ENCODE data around the gene TRIM44.
A peak's percentile ranks its signal among the peaks of the same experiment; 100 is the strongest.
"Not testable (repeated sequence)": the region's sequence is repeated elsewhere in the genome, so short reads cannot be mapped to it uniquely, and the experiment has no call there.

The TRIM44 gene

GRCh38 chr11:35683728-35684339, 21.3 kb downstream of the TRIM44 start:
- Histone ChIP-seq H2AFZ (ENCODE audit: low read length, unreplicated experiment) (no peak overlapping the region), H3K4me1 (ENCODE audit: control insufficient read depth, insufficient read depth, low read length, unreplicated experiment) (peaks cover 32% of the 10 kb centered on the region), H3K27me3 (ENCODE audit: insufficient read depth, low read length) (no peaks in the 10 kb centered on the region), H3K4me3 (ENCODE audit: low read depth, low read length) (no peak overlapping the region), H3K79me2 (ENCODE audit: control insufficient read depth, insufficient read depth, low read length, unreplicated experiment) (peaks cover 64% of the 10 kb centered on the region), H3K36me3 (ENCODE audit: insufficient read depth, low read length) (0 out of 2 replicates have a peak, but pooled peaks cover 3% of the 10 kb centered on the region), H3K27ac (ENCODE audit: low read depth, low read length) (no peak overlapping the region)

- H3K36me3 ChIP-seq (ENCODE audit: insufficient read depth, low read length), result peaks cover 22% of the 10 kb centered on the region; the same call in 1 of the 2 replicates
- no peak overlapping the region for H3K4me3 ChIP-seq (ENCODE audit: low read depth, low read length)
- H3K79me2 ChIP-seq (ENCODE audit: control insufficient read depth, insufficient read depth, low read length, unreplicated experiment), result peaks cover 56% of the 10 kb centered on the region
- H3K27ac ChIP-seq (ENCODE audit: low read depth, low read length), result peak overlapping the region; percentile 41; the same call in 1 of the 2 replicates
- no peak overlapping the region for H2AFZ ChIP-seq (ENCODE audit: low read length, unreplicated experiment)
- peaks cover 23% of the 10 kb centered on the region for H3K4me1 ChIP-seq (ENCODE audit: control insufficient read depth, insufficient read depth, low read length, unreplicated experiment)
- no peaks in the 10 kb centered on the region for H3K27me3 ChIP-seq (ENCODE audit: insufficient read depth, low read length)
Measured at GRCh38 chr11:35688023-35688422, 25.4 kb downstream of the TRIM44 start.

DNA sequence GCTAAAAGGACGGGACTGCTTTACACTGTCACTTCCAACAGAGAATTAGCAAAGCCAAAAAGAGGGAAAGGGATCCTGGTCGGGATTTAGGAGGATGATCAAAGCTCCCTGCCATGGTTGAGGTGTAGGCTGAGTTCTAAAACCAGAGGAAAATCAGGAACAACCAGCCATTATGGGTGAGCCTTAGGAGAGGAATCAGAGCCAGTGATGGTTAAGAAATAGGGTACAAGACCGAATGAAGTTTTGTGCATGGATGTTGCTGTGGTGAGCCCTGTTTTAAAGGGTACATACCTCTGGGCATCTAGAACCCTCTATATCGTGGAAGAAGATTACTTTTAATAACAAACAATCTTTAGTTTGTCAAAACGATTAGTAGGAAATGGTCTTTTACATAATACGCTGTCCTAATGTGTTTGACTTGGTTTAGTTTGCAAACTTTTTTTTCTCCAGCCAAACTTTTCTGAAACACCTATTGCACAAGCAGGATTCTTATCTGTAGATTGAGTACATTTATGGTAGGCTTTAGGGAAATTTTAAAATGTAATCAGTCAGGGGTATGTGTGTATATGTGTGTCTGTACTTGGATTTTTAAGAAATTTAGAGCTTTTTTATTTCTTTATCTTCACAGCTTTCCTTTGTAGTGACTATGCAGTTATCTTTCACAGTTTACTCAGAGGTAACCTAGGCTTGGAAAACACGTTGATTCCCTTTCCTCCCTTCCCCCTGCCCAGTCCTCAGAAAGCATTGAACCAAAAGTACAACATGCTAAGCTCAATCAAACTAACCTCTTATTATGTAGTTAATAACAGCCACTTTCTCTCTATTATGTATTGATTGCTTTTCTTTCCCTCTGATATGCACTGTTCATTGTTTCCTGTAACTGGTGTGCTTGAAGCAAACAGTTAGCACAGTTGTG, 26.8 kb downstream of the TRIM44 start:
- H3K4me3 ChIP-seq (ENCODE audit: low read depth, low read length), result no peak overlapping the region
- H3K79me2 ChIP-seq (ENCODE audit: control insufficient read depth, insufficient read depth, low read length, unreplicated experiment), result peaks cover 46% of the 10 kb centered on the region
- no peak overlapping the region for H3K27ac ChIP-seq (ENCODE audit: low read depth, low read length)
- H3K4me1 ChIP-seq (ENCODE audit: control insufficient read depth, insufficient read depth, low read length, unreplicated experiment), result peaks cover 15% of the 10 kb centered on the region
- H3K27me3 ChIP-seq (ENCODE audit: insufficient read depth, low read length), result no peaks in the 10 kb centered on the region
- no peak overlapping the region for H2AFZ ChIP-seq (ENCODE audit: low read length, unreplicated experiment)
- H3K36me3 ChIP-seq (ENCODE audit: insufficient read depth, low read length), result peaks cover 22% of the 10 kb centered on the region; the same call in 1 of the 2 replicates

- Histone ChIP-seq H3K27me3 (ENCODE audit: insufficient read depth, low read length) (no peaks in the 10 kb centered on the region), H3K4me3 (ENCODE audit: low read depth, low read length) (no peak overlapping the region), H3K36me3 (ENCODE audit: insufficient read depth, low read length) (peaks cover 22% of the 10 kb centered on the region; the same call in 1 of the 2 replicates), H2AFZ (ENCODE audit: low read length, unreplicated experiment) (no peak overlapping the region), H3K27ac (ENCODE audit: low read depth, low read length) (no peak overlapping the region), H3K4me1 (ENCODE audit: control insufficient read depth, insufficient read depth, low read length, unreplicated experiment) (no peaks in the 10 kb centered on the region), H3K79me2 (ENCODE audit: control insufficient read depth, insufficient read depth, low read length, unreplicated experiment) (peaks cover 18% of the 10 kb centered on the region)
Measured at GRCh38 chr11:35702126-35702525, 39.6 kb downstream of the TRIM44 start.

- H3K27ac ChIP-seq (ENCODE audit: low read depth, low read length), result no peak overlapping the region
- H3K4me1 ChIP-seq (ENCODE audit: control insufficient read depth, insufficient read depth, low read length, unreplicated experiment), result peaks cover 2% of the 10 kb centered on the region
- peaks cover 37% of the 10 kb centered on the region for H3K79me2 ChIP-seq (ENCODE audit: control insufficient read depth, insufficient read depth, low read length, unreplicated experiment)
- no peaks in the 10 kb centered on the region for H3K27me3 ChIP-seq (ENCODE audit: insufficient read depth, low read length)
- no peaks in the 10 kb centered on the region for H3K36me3 ChIP-seq (ENCODE audit: insufficient read depth, low read length)
- H3K4me3 ChIP-seq (ENCODE audit: low read depth, low read length), result no peak overlapping the region
- H2AFZ ChIP-seq (ENCODE audit: low read length, unreplicated experiment), result no peak overlapping the region
Measured at GRCh38 chr11:35709376-35709775, 46.8 kb downstream of the TRIM44 start.

GRCh38 chr11:35711173-35711910, 48.8 kb downstream of the TRIM44 start:
- Histone ChIP-seq H3K27me3 (ENCODE audit: insufficient read depth, low read length) (no peaks in the 10 kb centered on the region), H3K27ac (ENCODE audit: low read depth, low read length) (no peak overlapping the region), H3K36me3 (ENCODE audit: insufficient read depth, low read length) (no peaks in the 10 kb centered on the region), H3K4me1 (ENCODE audit: control insufficient read depth, insufficient read depth, low read length, unreplicated experiment) (peaks cover 7% of the 10 kb centered on the region), H2AFZ (ENCODE audit: low read length, unreplicated experiment) (no peak overlapping the region), H3K4me3 (ENCODE audit: low read depth, low read length) (no peak overlapping the region), H3K79me2 (ENCODE audit: control insufficient read depth, insufficient read depth, low read length, unreplicated experiment) (peaks cover 57% of the 10 kb centered on the region)

DNA sequence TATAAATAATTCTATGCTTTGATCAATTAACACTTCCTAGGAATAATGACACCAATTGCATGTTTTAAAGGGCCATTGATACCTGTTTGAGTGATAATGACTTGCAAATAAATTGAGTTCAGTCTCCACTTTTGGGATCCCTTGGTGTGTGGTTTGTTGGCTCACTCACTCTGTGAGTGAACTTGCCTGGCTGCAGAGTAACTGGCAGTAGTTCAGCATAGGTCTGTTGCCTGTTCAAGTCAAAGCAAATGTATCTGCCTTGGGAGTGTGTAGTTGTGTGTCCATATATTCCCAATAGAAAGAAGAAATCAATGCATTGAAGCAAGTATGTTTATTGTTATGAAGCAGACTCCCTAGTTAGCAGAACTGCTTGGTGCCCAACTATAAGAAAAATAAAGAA, 49.3 kb downstream of the TRIM44 start:
- no peaks in the 10 kb centered on the region for H3K36me3 ChIP-seq (ENCODE audit: insufficient read depth, low read length)
- H3K4me1 ChIP-seq (ENCODE audit: control insufficient read depth, insufficient read depth, low read length, unreplicated experiment), result peaks cover 7% of the 10 kb centered on the region
- H3K79me2 ChIP-seq (ENCODE audit: control insufficient read depth, insufficient read depth, low read length, unreplicated experiment), result peaks cover 63% of the 10 kb centered on the region
- no peak overlapping the region for H2AFZ ChIP-seq (ENCODE audit: low read length, unreplicated experiment)
- no peaks in the 10 kb centered on the region for H3K27me3 ChIP-seq (ENCODE audit: insufficient read depth, low read length)
- no peak overlapping the region for H3K27ac ChIP-seq (ENCODE audit: low read depth, low read length)
- no peak overlapping the region for H3K4me3 ChIP-seq (ENCODE audit: low read depth, low read length)

- H2AFZ ChIP-seq (ENCODE audit: low read length, unreplicated experiment), result no peak overlapping the region
- no peaks in the 10 kb centered on the region for H3K27me3 ChIP-seq (ENCODE audit: insufficient read depth, low read length)
- H3K36me3 ChIP-seq (ENCODE audit: insufficient read depth, low read length), result no peaks in the 10 kb centered on the region
- H3K4me3 ChIP-seq (ENCODE audit: low read depth, low read length), result no peak overlapping the region
- H3K79me2 ChIP-seq (ENCODE audit: control insufficient read depth, insufficient read depth, low read length, unreplicated experiment), result peaks cover 69% of the 10 kb centered on the region
- H3K27ac ChIP-seq (ENCODE audit: low read depth, low read length), result no peak overlapping the region
- peaks cover 7% of the 10 kb centered on the region for H3K4me1 ChIP-seq (ENCODE audit: control insufficient read depth, insufficient read depth, low read length, unreplicated experiment)
Measured at GRCh38 chr11:35712533-35712932, 50.0 kb downstream of the TRIM44 start.

DNA sequence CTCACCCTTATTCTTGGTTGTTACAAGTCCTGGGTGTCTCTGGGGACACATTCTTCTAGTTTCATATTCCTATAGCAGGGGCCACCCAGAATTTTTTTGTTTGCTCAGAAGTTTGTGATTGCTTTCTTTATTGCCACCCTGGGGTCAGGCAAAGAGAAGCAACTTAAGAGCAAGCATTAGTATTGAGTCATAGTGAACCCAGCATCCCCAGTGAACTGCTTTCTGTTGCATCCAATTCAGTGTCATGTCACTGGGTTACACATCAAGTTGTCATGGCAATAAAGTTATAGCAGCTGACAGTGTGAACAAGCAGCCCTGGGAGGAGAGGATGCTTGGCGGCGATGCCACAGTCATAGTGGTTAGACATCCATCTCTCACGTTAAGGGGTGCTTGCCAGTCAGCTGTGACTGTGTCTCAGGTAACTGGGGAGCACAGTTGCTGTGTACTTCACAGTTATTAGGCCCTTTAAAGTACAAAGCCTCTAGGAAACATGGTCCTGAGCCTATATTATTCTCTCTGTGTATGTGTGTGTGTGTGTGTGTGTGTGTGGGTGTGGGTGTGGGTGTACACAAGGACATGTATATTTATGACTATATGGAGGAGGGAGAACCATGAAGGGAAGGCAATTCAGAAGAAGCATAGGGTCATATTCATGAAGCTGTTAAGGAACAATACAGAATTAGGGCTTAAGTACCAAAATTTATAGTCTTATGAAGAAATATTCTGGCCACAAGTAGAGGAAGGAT, 52.5 kb downstream of the TRIM44 start:
- H3K79me2 ChIP-seq (ENCODE audit: control insufficient read depth, insufficient read depth, low read length, unreplicated experiment), result peaks cover 87% of the 10 kb centered on the region

DNA sequence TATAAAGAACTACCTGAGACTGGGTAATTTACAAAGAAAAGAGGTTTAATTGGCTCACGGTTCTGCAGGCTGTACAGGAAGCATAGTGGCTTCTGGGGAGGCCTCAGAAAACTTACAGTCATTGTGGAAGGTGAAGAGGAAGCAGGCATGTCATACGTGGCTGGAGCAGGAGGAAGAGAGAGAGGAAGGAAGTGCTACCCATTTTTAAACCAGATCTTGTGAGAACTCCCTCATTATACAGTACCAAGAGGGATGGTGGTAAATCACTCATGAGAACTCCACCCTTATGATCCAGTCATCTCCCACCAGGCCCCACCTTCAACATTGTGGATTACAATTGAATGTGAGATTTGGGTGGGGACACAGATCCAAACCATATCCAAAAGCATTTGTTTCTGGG, 53.1 kb downstream of the TRIM44 start:
- not testable (repeated sequence) for H3K4me3 ChIP-seq (ENCODE audit: low read depth, low read length); H3K4me1 ChIP-seq (ENCODE audit: control insufficient read depth, insufficient read depth, low read length, unreplicated experiment); H3K36me3 ChIP-seq (ENCODE audit: insufficient read depth, low read length); H2AFZ ChIP-seq (ENCODE audit: low read length, unreplicated experiment); H3K27ac ChIP-seq (ENCODE audit: low read depth, low read length); H3K27me3 ChIP-seq (ENCODE audit: insufficient read depth, low read length)
- peaks cover 88% of the 10 kb centered on the region for H3K79me2 ChIP-seq (ENCODE audit: control insufficient read depth, insufficient read depth, low read length, unreplicated experiment)

More for the DNA sequence above, 52.5 kb downstream of the TRIM44 start:
- H3K4me3 ChIP-seq (ENCODE audit: low read depth, low read length), result no peak overlapping the region
- H3K27ac ChIP-seq (ENCODE audit: low read depth, low read length), result peak overlapping the region; percentile 8; the same call in 1 of the 2 replicates
- H3K27me3 ChIP-seq (ENCODE audit: insufficient read depth, low read length), result no peaks in the 10 kb centered on the region
- H2AFZ ChIP-seq (ENCODE audit: low read length, unreplicated experiment), result no peak overlapping the region
- H3K4me1 ChIP-seq (ENCODE audit: control insufficient read depth, insufficient read depth, low read length, unreplicated experiment), result peaks cover 7% of the 10 kb centered on the region
- H3K36me3 ChIP-seq (ENCODE audit: insufficient read depth, low read length), result no peaks in the 10 kb centered on the region

All from ACC112 (cell line).